Gastroesophageal sphincter (tissue), 3 donors: ENCODE measurements around the gene MCUR1.

ENCODE experiments used
- CTCF ChIP-seq, 4 experiments: fragments of 200-600 bp in 2 of 4; fragments of 450-650 bp in 2 of 4; sonication (generic) in 1 of 4; IDR thresholded peaks; one replicate each; pipeline ENCODE4 v1.5.1; 2017 to 2019; ENCODE audit warnings: antibody characterized with exemption in 4 of 4, mild to moderate bottlenecking in 2 of 4, moderate library complexity in 2 of 4
- EP300 ChIP-seq: sonication (generic); formaldehyde crosslinking; IDR thresholded peaks from one replicate; pipeline ENCODE4 v1.6.1; 2017; ENCODE audit warnings: antibody characterized with exemption, mild to moderate bottlenecking
- POLR2A ChIP-seq, 2 donors: fragments of 450-650 bp; IDR thresholded peaks; one replicate each; pipeline ENCODE4 v1.6.1; 2017; ENCODE audit warnings: antibody characterized with exemption in 2 of 2, mild to moderate bottlenecking in 2 of 2, moderate library complexity in 1 of 2
- POLR2AphosphoS5 ChIP-seq: sonication (generic); formaldehyde crosslinking; IDR thresholded peaks from one replicate; pipeline ENCODE4 v1.6.1; 2017; ENCODE audit warnings: antibody characterized with exemption

- TF ChIP-seq CTCF (IDR thresholded peaks at IDR 0.05): no peak
- TF ChIP-seq POLR2AphosphoS5: no peak
- TF ChIP-seq POLR2A (IDR thresholded peaks at IDR 0.05): no peak
- no peak for TF ChIP-seq EP300
These were observed 55.3 kb downstream of the MCUR1 start for GRCh38 chr6:13759025-13759424.
